ENCODE results near the gene IL6ST.

- TF ChIP-seq EZH2 (IDR thresholded peaks at IDR 0.05; ENCODE audit: insufficient read depth, poor library complexity, severe bottlenecking) = no peak
- no peak for TF ChIP-seq EZH2phosphoT487 (IDR thresholded peaks at IDR 0.05; ENCODE audit: insufficient read depth, low read depth)
Observed at GRCh38 chr5:56006600-56006999, 11.8 kb upstream of the IL6ST start.

Data from GM23248 (cell line).